Breast epithelium (tissue), 4 donors: ENCODE results near the gene CYP4F12. TPM values are rescaled to one million over a fixed set of nuclear protein-coding genes. Genes with fewer than 3 reads are reported as not detected.
A peak's percentile ranks its signal among the peaks of the same experiment; 100 is the strongest.

Experiments used
- DNase-seq, 2 donors: peaks; one replicate each; pipeline ENCODE4 v3.0.0-alpha.2; 2019; ENCODE audit warnings: low spot score in 2 of 2
- H3K27ac ChIP-seq, 2 donors: fragments of 200-600 bp; sonication (generic) in 1 of 2; one replicate each; pipeline ENCODE4 v1.5.1; 2016 to 2019; ENCODE audit warnings: mild to moderate bottlenecking in 1 of 2
- H3K27me3 ChIP-seq, 2 donors: fragments of 200-600 bp; sonication (generic) in 1 of 2; one replicate each; pipeline versions ENCODE4 v1.5.1 to v1.6.0; 2017 to 2019; ENCODE audit warnings: control low read depth in 1 of 2, mild to moderate bottlenecking in 1 of 2
- H3K36me3 ChIP-seq: fragments of 200-600 bp; one replicate; pipeline ENCODE4 v1.5.1; 2019
- H3K4me1 ChIP-seq, 2 donors: fragments of 200-600 bp; sonication (generic); one replicate each; pipeline ENCODE4 v1.5.1; 2016 to 2019; ENCODE audit warnings: control low read depth in 1 of 2
- H3K4me3 ChIP-seq, 3 donors: fragments of 200-600 bp; sonication (generic); 1 replicate in 2 of 3; 2 replicates in 1 of 3; pipeline ENCODE4 v1.5.1; 2016 to 2019; ENCODE audit warnings: mild to moderate bottlenecking in 3 of 3, moderate library complexity in 2 of 3
- H3K9me3 ChIP-seq, 2 donors: fragments of 200-600 bp; sonication (generic) in 1 of 2; one replicate each; pipeline ENCODE4 v1.5.1; 2016 to 2019; ENCODE audit warnings: control low read depth in 1 of 2
- POLR2A ChIP-seq: fragments of 450-650 bp; IDR thresholded peaks from one replicate; pipeline ENCODE4 v1.6.1; 2016; ENCODE audit warnings: antibody characterized with exemption, mild to moderate bottlenecking, moderate library complexity
- POLR2AphosphoS5 ChIP-seq, 3 donors: sonication (generic); formaldehyde crosslinking; IDR thresholded peaks; one replicate each; pipeline ENCODE4 v1.6.1; 2017; ENCODE audit warnings: antibody characterized with exemption in 3 of 3
- intact Hi-C: fragments of 100-400 bp; cut with DNase I; formaldehyde crosslinking; loops from one replicate; pipeline ENCODE4 v1.15.1; 2023; ENCODE audit warnings: low total_unique reads
- total RNA-seq, 3 donors: library from RNA; depleted of rRNA; stranded (reverse); fragments of >200 nt; gene quantifications; one replicate each; pipeline ENCODE4 v1.1.0, GENCODE V29; 2016
- TF ChIP-seq, protein P1 (sequence below), 3 donors: fragments of 450-650 bp; IDR thresholded peaks; one replicate each; pipeline ENCODE4 v1.5.1; 2016 to 2017; ENCODE audit warnings: antibody characterized with exemption in 3 of 3, mild to moderate bottlenecking in 3 of 3, moderate library complexity in 3 of 3

Gene CYP4F12
- total RNA-seq, 3 donors from 2014 or later = 3.5 to 8.8 (median 5.6) TPM

DNA sequence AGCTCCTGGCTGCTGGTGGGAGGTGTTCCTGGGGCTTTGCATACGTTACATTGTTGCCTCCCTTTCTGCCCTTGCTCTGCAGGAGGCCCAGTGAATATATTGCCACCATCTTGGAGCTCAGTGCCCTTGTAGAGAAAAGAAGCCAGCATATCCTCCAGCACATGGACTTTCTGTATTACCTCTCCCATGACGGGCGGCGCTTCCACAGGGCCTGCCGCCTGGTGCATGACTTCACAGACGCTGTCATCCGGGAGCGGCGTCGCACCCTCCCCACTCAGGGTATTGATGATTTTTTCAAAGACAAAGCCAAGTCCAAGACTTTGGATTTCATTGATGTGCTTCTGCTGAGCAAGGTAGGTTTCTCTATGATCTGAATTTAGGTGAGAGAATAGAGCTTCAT is 10.5 kb downstream of the CYP4F12 start:
- Histone ChIP-seq H3K36me3 (no peaks in the 10 kb centered on the region), H3K27me3 (no peaks in the 10 kb centered on the region), H3K9me3 (peaks cover 6 to 13% of the 10 kb centered on the region in 2 donors), H3K4me1 (no peaks in the 10 kb centered on the region), H3K27ac (no peak overlapping the region), H3K4me3 (no peak overlapping the region)
- no peak for TF ChIP-seq POLR2A
- no peak for TF ChIP-seq POLR2AphosphoS5 (IDR thresholded peaks at IDR 0.05)
- TF ChIP-seq, protein P1, sequence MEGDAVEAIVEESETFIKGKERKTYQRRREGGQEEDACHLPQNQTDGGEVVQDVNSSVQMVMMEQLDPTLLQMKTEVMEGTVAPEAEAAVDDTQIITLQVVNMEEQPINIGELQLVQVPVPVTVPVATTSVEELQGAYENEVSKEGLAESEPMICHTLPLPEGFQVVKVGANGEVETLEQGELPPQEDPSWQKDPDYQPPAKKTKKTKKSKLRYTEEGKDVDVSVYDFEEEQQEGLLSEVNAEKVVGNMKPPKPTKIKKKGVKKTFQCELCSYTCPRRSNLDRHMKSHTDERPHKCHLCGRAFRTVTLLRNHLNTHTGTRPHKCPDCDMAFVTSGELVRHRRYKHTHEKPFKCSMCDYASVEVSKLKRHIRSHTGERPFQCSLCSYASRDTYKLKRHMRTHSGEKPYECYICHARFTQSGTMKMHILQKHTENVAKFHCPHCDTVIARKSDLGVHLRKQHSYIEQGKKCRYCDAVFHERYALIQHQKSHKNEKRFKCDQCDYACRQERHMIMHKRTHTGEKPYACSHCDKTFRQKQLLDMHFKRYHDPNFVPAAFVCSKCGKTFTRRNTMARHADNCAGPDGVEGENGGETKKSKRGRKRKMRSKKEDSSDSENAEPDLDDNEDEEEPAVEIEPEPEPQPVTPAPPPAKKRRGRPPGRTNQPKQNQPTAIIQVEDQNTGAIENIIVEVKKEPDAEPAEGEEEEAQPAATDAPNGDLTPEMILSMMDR (IDR thresholded peaks at IDR 0.05) = no peak
- no peak for DNase-seq
- intact Hi-C loops = no loop called here

DNA sequence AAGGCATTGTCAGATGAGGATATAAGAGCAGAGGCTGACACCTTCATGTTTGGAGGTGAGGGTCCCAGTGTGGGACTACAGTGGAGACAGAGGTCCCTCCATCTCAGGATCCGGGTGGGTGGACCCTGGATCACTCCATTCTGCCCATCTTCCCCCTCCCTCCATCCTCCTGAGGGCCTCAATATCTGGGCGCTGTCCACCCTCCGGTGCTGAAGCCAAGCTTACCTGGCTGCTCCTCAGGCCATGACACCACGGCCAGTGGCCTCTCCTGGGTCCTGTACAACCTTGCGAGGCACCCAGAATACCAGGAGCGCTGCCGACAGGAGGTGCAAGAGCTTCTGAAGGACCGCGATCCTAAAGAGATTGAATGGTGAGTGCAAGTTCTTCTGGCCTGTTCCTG is 11.9 kb downstream of the CYP4F12 start:
- Histone ChIP-seq H3K27ac (no peak overlapping the region), H3K27me3 (no peaks in the 10 kb centered on the region), H3K4me3 (no peak overlapping the region), H3K36me3 (no peaks in the 10 kb centered on the region), H3K9me3 (peaks cover 14 to 24% of the 10 kb centered on the region in 2 donors), H3K4me1 (no peaks in the 10 kb centered on the region)
- DNase-seq = no peak
- TF ChIP-seq, protein P1 (IDR thresholded peaks at IDR 0.05) = no peak
- TF ChIP-seq POLR2A (no peak), POLR2AphosphoS5 (IDR thresholded peaks at IDR 0.05) (no peak)
- intact Hi-C loops = no loop called here

DNA sequence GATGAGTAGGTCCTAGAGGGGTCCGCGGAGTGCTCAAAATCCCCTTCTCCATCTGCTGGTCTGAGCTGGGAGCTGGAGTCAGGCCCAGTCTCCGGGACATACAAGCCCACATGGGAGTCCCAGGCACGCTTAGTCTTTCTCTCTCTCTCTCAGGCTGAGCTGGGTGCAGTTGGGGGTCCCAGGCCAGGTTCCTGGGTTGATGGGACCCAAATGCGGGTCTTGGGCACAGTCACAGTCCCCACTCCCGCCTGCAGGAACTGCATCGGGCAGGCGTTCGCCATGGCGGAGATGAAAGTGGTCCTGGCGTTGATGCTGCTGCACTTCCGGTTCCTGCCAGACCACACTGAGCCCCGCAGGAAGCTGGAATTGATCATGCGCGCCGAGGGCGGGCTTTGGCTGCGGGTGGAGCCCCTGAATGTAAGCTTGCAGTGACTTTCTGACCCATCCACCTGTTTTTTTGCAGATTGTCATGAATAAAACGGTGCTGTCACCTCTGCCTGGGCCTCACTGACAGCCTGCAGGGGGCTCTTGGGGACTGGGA is 23.8 kb downstream of the CYP4F12 start:
- no peak for DNase-seq
- no peaks in the 10 kb centered on the region for H3K4me1 ChIP-seq
- intact Hi-C loops = no loop called here
- H3K4me3 ChIP-seq = no peak overlapping the region
- H3K27ac ChIP-seq = no peak overlapping the region
- TF ChIP-seq POLR2A (no peak), POLR2AphosphoS5 (IDR thresholded peaks at IDR 0.05) (no peak)
- TF ChIP-seq, protein P1 (IDR thresholded peaks at IDR 0.05) = no peak
- H3K27me3 ChIP-seq = peaks cover 0 to 3% of the 10 kb centered on the region in 2 donors
- no peaks in the 10 kb centered on the region for H3K36me3 ChIP-seq
- peaks cover 0 to 3% of the 10 kb centered on the region in 2 donors for H3K9me3 ChIP-seq

DNA sequence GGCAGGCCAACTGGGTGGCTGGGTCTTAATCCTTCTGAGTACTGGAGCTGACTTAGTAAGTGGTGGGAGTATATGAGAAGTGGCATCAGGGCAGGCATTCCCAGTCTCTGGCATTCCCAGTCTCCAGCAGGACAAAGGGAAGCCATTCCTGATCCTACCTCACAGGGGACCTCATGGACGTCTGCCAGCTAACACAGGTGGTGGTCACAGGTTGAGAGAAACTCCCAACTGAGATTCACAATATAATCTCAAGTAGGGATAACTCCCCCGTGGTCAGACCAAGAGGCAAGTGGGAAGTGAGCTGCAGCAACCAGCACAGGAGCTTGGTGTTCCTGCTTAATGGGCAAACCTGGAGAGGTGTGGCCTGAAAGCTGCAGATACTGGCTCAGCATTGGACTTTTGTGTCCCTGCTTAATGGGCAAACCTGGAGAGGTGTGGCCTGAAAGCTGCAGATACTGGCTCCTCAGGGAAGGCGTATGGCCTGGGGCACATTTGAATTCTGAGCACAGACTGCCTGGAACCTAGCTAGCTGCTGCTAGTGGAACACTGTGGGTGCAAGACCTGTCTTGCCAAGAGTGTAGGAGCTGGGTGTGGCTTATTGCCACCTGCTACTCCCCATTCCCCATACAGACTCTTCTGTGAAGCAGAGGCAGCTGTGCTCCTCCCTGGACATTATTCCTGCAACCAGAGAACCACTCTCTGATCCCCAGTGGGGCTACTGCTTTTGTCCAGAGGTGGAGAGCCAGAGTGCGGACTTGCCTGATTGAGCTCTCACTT is 29.1 kb downstream of the CYP4F12 start:
- no peak for TF ChIP-seq POLR2A
- TF ChIP-seq, protein P1 (IDR thresholded peaks at IDR 0.05) = no peak
- no peak for DNase-seq
- intact Hi-C loops = no loop called here
- Histone ChIP-seq H3K4me1 (peaks cover 0 to 7% of the 10 kb centered on the region in 2 donors), H3K9me3 (peaks cover 0 to 3% of the 10 kb centered on the region in 2 donors), H3K27ac (no peak overlapping the region), H3K27me3 (peaks cover 0 to 3% of the 10 kb centered on the region in 2 donors), H3K4me3 (no peak overlapping the region), H3K36me3 (no peaks in the 10 kb centered on the region)

DNA sequence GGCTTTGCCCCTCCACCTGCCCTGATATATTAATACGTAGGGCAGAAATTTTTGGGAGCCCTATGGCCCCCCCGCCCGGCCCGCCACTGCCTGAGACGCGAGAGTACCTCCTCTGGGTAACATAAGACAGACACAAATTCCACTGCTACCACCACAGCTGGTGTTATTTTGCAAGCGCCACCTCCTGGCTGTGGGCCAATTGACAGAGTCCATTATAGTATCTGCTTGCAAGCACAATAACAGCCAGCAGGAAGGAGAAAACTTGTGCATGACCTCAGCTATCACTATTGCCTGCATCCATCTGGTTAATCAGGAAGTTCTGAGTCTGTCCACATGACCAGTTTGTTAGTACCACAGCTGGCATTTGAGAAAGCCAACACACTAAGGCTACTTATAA is 29.6 kb downstream of the CYP4F12 start:
- no peaks in the 10 kb centered on the region for H3K36me3 ChIP-seq
- intact Hi-C loops = no loop called here

More for the DNA sequence above, 29.6 kb downstream of the CYP4F12 start:
- DNase-seq = peak; percentile 65 to 69
- peaks cover 0 to 7% of the 10 kb centered on the region in 2 donors for H3K4me1 ChIP-seq
- TF ChIP-seq POLR2AphosphoS5 (IDR thresholded peaks at IDR 0.05) (no peak), POLR2A (no peak)
- TF ChIP-seq, protein P1 (IDR thresholded peaks at IDR 0.05) = no peak
- H3K9me3 ChIP-seq = peaks cover 0 to 3% of the 10 kb centered on the region in 2 donors
- H3K27ac ChIP-seq = no peak overlapping the region
- peaks cover 0 to 3% of the 10 kb centered on the region in 2 donors for H3K27me3 ChIP-seq
- H3K4me3 ChIP-seq = no peak overlapping the region
